AG08395 (cell line): Measurements from ENCODE around the gene TRIM39.

Experiments
- DNase-seq: peaks from one replicate; pipeline ENCODE4 v3.0.0; 2012; ENCODE audit warnings: mixed read lengths, low spot score

The TRIM39 gene

DNA sequence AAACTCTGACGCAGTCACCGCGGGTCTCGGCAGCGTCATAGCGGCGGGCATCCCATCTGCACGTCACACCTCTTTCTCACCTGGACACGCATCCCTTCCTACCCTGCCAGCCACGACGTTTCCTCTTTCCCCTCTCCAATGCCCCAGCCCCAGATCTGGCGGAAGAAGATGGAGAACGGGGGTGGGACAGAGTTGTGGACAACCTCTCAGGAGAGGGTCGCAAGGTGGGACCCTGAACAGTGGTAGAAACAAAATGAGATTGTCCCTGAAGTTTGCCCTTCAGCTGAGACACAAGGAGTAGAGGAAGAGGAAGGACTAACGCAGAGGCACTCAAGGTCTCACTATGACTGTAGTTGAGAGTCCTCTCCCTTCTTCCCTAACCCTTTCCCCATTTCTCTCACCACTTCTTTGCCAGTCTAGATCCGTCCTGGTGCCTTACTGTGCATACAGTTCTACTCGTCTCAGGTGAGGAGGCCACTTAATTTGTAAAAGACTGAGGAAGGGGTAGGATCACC, 562 bp downstream of the TRIM39 start:
- no peak for DNase-seq

DNA sequence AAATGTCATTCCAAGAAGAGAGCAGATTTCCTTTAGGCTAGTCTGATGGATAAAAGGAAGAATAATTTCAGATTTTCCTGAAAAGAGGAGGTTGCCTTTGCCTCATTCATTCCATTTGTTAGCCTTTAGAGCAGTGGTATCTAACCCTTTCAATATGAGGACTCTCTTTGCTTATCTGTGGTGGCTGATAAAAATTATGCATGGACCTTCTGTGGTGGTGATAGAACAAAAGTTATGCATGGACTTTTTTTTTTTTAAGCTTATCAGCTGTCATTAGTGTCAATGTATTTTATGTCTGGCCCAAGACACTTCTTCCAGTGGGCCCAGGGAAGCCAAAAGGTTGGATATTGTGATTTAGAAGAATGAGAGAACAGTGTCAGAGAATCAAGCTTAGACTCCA, 1.7 kb downstream of the TRIM39 start:
- no peak for DNase-seq

DNA sequence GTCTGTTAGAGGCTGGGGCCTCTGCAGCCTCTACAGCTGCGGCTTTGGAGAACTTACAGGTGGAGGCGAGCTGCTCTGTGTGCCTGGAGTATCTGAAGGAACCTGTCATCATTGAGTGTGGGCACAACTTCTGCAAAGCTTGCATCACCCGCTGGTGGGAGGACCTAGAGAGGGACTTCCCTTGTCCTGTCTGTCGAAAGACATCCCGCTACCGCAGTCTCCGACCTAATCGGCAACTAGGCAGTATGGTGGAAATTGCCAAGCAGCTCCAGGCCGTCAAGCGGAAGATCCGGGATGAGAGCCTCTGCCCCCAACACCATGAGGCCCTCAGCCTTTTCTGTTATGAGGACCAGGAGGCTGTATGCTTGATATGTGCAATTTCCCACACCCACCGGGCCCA, 2.6 kb downstream of the TRIM39 start:
- no peak for DNase-seq

DNA sequence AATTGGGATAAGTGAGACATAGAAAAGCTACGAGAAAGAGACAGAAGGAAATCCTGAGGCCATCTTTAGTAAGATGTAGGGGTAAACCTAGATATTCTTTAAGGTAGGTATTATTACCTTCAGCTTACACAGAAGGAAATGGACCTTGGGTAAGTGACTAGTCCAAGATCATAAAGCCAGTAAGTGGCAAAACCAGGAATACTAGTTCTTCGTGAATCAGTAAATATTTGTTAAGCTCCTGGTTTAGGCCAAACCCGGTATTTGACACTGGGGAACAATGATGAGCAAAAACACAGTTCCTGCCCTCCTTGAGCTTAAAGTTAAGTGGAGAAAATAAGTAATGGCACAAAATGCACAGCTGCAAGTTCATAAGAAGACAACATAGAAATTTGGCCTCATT, 5.3 kb downstream of the TRIM39 start:
- DNase-seq = no peak

DNA sequence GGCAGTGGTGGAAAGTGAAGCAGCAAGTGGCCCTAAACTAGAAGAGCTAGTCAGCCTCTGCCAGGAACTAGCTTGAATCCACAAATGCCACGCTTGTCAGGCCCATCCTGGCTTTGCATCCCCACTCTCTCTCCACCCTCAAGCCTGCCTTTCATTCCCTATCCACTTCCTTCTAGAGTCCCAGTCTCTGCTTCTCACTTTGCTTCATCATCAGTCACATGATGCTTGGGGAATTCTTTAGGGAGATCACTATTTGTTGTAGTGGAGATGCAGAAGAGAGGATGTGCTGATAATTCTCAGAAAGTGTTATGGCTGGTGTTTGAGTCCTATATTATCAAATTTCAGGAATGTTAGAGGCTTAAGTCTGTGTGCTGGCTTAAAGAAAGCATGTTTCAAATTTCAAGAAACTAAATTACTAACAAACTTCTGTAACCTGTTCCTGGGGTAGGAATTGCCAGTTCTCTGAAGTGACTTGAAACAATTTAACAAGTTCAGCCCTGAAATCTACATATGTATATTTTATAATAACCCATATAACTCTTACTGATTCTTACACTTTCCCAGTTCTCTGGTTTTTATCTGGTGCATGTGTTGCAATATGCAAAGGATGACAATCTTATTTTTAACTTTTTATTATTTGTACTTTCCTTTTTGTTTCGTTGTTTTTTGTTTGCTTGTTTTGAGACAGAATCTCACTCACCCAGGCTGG, 7.5 kb downstream of the TRIM39 start:
- DNase-seq = no peak

DNA sequence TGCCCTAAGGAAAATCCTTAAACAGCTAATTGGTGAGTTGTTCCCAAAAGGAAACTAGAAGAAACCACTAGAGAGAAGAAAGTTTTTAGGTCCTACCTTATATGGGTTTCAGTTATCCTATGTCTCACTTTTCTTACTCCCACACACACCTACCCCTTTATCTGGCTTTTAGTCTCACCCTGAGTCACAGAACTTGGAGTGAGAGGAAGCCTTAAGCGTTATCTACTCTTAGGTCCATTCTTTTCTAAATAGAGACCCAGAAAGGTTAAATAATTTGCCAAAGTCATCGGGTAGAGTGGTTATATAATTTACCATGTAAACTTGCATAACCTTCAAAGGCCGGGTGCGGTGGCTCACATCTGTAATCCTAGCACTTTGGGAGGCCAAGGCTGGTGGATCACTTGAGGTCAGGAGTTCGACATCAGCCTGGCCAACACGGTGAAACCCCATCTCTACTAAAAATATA, 13.9 kb downstream of the TRIM39 start:
- no peak for DNase-seq

DNA sequence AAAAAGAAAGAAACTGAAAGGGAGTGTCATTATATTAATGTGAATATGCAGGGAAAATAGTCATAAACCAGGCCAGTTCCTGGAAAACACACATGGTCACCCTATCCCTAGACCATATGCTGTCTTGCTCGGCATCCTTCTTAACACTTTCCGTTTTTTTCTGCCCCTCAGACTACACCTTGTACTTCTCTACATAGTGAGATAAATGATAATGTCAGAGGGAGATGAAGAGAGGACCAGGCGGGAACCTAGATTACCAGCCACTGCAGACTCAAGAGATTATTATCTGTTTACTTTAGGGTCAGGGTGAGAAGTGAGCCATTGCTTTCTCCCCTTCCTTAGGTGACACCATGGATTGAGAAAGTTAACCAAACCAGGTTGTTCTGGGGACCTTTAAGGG, 14.5 kb downstream of the TRIM39 start:
- no peak for DNase-seq

DNA sequence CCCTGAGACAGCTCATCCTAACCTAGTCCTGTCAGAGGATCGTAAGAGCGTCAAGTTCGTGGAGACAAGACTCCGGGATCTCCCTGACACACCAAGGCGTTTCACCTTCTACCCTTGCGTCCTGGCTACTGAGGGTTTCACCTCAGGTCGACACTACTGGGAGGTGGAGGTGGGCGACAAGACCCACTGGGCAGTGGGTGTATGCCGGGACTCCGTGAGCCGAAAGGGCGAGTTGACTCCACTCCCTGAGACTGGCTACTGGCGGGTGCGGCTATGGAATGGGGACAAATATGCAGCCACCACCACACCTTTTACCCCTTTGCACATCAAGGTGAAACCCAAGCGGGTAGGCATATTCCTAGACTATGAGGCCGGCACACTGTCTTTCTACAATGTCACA, 15.0 kb downstream of the TRIM39 start:
- no peak for DNase-seq

DNA sequence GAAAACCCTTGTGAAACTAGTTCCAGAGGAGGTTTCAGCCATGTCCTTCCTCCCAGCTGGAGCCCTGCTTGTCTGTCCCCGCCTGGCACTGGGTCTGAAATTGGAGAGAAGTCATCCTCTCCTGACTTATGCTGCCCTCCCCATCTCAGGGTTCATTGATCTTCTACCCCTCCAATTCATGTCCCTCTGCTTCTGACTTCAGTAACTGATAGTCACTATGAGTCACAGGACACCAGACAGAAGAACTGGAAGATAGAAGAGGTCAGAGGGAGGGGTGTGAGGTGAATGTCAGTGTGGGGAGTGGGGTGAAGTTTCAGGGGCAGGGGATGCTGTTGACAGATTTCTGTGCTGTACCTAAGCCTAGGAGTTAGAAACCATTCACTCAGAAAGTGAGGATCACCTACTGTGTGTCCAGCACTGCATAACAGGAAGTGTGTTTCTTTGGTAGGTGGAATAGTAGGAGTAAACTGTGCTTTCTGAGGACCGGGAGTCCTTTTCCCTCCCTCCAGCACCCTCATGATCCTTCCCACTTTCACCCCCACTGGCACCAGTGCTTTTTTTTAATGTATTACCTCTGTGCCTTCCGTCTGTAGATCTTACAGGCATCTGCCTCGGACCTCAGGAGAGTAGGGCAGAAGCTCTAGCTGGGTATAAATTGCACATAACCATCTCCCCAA, 17.6 kb downstream of the TRIM39 start:
- DNase-seq = no peak

DNA sequence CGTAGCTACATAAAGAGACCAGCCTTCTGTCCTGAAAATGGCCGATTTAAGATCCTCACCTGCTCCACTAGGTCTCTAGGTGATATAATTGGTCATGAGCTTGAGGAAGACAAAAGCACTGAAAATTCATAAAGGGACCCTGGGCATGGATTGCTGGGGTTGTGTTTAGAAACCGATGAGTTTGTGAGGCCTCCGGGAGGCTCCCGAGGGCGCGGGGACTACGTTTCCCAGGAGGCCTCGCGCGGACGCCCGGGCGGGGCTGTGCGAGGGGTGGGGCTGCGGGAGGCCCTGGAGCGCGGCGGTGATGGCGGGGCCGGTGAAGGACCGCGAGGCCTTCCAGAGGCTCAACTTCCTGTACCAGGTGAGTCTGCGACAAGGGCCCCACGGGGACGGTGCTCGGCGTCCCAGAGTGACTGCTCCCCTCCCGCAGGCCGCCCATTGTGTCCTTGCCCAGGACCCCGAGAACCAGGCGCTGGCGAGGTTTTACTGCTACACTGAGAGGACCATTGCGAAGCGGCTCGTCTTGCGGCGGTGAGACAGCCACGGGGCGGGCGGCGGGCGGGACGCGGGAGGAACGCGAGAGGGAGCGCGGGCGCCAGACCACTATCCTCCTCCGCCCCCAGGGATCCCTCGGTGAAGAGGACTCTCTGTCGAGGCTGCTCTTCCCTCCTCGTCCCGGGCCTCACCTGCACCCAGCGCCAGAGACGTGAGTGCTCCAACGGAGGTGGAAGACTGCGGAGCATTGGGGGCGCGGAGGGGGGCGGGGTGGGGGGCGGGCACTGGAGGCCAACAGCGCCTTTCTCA, 18.3 kb downstream of the TRIM39 start, which contains the start of gene RPP21:
Gene RPP21, plus strand, starts transcription at position 289 of the 804 bp plus-strand sequence. Its CDS starts 16 bp downstream, at position 305.
- DNase-seq = peak; percentile 97

DNA sequence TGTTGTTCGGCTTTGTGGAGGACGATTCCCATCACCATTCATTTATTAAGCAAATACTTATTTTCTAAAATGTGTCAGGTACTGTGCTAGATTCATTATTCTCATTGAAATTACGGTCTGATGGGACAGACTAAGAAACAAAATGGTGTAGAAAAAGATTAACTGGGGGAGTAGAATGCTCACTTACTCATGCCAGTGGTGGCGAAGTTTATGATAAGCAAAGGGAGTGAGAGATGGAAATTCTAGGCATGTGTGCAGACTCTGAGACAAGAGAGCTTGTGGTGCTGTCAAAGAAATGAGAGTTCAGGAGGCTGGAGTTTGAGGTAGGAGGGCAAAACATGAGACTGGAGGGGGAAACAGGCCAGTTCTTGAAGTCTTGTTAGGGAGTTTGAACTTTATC, 19.1 kb downstream of the TRIM39 start:
- DNase-seq = no peak

DNA sequence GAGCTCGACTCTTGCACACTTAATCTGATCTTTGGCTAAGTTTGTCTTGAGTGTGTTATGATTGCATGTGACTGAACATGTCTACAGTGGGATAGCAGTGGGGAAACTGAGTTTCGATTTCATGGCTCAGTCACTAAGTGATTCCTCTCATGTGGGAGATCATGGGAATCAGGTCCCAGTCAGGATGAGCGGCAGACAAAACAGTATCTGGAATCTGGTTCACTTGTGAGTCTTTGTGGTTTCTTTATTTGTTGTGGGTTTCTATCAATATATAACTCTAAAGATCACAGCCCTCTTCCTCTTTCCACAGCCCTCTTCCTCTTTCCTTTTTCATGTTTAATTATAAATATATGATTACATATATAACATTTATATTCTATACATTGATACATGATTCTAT, 22.2 kb downstream of the TRIM39 start:
- DNase-seq = no peak

DNA sequence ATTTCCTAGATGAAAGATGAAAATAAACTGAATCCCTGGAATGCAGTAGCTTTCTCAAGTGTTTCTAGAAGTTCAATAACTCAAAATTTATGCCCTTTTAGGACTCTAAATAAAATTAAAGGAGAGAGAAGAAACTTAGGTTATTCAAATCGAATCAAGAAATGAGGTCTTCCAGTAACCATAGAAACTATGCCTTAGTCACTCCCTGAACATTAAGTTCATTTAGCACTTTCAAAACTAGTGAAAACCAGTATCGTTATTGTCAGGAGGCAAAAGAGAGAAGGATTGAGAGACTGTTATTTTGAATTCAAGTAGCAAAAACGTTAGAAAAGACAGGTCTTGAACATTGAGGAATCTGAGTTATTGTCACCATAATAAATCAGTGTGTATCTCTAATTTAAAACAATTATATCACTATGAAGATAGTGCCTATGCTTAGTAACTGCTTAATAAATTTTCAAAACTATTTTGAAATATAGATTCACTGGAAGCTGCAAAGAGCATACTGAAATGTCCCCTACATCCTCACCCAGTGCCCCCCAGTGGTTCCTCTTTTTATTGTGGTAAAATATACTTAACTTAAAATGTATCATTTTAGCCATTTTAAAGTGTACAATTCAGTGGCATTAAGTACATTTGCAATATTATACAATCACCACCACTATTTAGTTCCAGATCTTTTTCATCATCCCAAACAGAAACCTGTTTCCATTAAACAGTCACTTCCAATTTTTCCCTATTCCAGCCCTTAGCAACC, 22.9 kb downstream of the TRIM39 start:
- no peak for DNase-seq

DNA sequence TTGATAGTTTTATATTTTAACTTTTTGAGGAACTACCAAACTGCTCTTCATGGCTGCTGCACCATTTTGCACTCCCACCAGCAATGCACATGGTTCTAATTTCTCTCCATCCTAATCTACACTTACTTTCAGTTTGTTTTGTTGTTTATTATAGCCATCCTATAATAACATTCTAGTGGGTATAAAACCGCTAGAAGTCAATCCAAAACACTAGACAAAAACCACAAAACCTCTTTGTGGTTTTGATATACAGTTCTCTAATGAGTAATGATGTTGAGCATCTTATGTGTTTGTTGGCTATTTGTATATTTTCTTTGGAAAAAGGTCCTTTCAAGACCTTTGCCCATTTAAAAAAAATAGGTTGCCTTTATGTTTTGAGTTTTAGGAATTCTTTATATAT, 23.8 kb downstream of the TRIM39 start:
- DNase-seq = no peak

DNA sequence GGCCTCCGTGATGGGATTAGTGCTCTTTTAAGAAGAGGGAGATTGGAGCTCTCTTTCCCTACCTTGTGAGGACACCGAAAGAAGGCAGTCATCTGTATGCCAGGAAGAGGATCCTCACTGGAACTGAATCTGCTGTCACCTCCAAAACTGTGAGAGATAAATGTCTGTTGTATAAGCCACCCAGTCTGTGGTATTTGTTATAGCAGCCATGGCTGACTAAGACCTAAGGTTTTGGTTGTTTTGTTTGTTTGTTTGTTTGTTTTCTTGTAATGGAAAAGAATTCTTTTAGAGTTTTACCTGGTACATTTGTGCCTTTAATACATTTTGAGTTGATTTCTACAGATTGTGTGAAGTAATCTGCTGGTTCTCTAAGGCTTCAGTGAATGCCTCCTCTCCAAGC, 25.8 kb downstream of the TRIM39 start:
- no peak for DNase-seq

DNA sequence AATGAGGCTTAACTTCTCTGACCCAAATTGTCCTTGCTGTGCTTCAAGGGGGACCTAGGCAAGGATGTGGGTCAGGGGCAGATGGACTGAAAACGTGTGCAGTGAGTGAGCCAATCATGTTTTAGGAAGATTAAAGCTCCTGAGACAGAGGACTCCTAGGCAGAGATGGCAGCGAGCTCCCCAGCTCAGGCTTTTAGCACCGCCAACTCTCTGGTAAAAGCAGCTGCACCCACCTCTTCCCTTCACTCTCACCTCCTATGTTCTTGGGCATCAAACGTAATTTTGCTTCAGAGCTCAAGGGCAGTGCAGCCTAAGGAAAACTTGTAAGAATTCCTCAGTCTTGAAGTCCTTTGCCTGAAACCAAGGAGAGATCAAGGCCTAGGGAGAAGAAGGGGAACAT, 28.6 kb downstream of the TRIM39 start:
- DNase-seq = no peak

DNA sequence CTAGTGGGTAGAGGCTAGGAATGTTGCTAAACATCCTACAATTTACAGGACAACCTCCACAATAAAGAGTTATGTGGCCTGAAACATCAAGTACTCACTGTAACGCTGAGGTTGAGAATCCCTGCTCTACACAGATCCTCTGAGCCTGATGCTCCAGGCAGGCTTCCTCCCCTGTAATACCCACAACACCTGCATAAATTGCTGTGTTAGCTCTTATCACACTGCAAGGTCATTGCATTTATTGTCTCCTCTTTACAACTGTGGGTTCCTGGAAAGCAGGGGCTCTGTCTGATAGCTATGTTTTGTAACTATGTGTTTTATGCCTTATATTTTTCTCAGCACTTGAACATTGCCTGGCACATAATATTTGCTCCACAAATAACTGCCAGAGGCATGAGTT, 29.8 kb downstream of the TRIM39 start:
- no peak for DNase-seq

DNA sequence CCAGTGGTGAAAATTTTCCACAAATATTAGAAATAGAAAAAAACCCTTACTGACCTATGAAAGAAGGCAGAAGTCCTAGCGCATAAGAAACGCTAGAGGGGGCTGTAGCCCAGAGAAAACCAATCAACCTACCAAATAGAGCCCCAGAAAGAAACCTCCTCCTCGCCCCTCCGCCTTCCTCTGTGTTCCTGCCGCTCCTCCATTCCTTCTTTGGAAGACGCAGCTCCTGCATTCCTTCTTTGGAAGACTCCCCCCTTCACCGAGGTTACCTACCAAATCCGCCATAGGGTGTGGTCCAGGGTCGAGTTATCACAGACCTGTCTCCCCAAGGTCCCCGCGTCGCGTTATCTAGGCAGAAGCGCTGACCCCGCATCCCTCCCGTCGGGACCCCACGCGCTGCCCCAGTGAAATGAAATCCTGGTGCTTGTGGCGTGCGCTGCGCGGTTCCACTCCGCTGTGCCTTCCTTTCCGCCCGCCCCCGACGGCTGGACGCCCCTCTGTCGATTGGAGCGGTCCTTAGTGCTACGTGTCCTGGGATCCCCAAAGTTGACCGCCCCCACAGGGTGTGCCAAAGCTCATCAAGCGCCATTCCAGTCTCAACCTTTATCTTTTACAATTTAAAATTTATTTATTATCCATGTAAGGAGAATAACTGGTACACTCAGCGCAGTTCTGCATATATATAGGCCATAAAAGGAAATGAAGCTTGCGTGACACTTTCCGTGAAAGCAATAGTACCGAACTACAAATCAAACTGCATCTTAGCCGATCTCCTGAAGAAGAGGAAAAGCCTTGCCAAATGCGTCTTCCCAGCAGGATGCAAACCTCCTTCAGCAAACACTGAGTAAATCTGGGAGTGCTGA, 31.2 kb downstream of the TRIM39 start:
- DNase-seq = peak; percentile 77

DNA sequence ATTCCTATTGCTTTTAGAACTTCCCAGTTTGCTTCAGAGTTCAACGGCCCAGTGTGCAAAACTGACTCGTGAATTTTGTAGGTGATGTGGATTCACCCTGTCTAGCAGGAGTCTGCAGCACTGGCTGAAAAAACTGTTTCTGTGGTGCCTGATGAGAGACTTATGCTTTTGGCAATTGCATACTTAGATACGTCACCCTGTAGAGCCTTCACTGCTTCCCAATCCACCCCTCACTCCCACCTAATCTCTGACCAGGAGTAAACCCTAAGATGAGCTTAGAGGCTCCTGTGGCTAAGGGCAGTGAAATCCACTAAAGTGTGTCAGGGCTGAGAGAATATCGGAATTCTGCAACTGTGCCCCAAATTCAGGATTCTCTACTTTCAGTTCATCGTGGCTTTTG, 32.5 kb downstream of the TRIM39 start:
- DNase-seq = no peak

DNA sequence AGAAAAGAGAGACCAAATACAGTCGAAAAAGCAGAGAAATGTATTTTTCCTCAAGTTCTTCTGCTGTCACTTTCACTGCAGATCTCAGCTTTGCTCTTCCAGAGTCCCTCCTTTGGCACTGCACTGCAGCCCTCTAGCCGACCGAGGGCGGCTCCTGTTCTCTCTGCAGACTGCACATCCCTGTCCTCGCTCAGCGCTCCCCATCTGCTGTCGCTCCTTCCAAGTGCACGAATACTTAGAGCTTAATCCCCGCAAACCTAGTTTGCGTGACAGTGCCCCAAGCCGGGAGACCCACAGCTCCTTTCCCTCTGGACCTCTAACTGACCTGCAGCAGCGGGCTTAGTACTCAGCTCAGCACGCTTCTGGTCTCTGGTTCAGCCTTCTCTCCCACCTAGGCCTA, 33.4 kb downstream of the TRIM39 start:
- no peak for DNase-seq

DNA sequence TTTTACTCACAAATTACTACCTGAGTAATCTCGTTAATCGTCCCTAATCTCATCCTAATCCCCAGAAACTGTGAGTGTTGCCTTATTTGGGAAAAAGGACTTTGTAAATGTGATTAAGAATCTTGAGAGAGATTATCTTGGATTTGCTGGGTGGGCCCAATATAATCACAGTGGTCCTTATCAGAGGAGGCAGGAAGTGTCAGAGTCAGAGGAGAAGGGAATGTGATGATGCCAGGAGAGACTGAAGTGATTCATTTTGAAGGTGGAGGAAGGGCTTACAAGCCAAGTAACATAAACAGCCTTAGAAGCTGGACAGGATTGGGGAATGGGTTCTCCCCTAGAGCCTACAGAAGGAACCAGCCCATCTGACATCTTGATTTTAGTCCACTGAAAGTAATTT, 34.9 kb downstream of the TRIM39 start:
- DNase-seq = no peak
